Hippocampal formation (tissue), 2 donors: ENCODE data around the gene SPOCD1.
"Not testable (repeated sequence)": the region's sequence is repeated elsewhere in the genome, so short reads cannot be mapped to it uniquely, and the experiment has no call there.

Experiments
- DNase-seq, 2 donors: peaks; one replicate each; lab custom pipeline; 2025; lab: John Stamatoyannopoulos, UW

SPOCD1 gene

GRCh38 chr1:31828926-31829690 lies 13.3 kb upstream of the SPOCD1 start:
- DNase-seq: no peak

DNA sequence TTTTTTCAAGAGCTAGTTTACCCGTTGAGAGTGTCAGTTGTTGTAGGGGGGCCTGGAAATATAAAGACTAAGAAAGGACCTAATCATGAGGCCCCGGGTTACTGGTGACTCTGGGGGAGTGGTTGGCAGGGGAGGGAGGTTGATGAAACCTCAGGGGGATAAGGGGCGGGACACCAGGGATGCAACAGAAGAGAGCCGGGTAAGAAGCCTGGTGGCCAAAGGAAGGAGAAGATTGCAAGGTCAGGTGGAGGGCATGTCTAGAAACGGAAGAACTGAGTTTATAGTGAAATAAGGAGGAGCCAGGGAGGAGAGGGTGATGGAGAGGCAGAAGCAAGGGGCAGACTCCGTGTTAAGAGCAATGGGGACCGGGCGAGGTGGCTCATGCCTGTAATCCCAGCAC lies 12.5 kb upstream of the SPOCD1 start:
- no peak for DNase-seq

GRCh38 chr1:31823780-31824179 lies 8.0 kb upstream of the SPOCD1 start:
- DNase-seq: no peak

DNA sequence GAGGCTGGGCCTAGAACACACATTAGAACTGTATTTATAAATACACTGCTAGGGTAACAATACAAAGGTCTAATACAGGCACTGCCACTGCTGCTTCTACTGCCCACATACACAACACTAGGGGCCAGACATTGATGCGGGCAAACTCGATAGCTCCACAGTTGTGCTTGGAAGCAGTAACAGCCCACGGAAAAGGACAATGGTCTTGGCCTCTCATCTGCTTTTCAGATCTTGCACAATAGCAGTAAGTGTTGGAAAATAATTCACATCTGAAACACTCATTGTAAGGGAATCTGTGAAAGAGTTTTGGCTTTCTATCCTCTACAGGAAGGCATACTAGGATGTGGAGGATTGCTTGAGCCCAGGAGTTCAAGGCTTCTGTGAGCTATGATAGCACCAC lies 6.9 kb upstream of the SPOCD1 start:
- DNase-seq: peak; percentile 26 to 66

GRCh38 chr1:31820196-31820595 lies 4.4 kb upstream of the SPOCD1 start:
- not testable (repeated sequence) for DNase-seq

GRCh38 chr1:31818206-31818605 lies 2.4 kb upstream of the SPOCD1 start:
- DNase-seq: no peak

GRCh38 chr1:31816947-31817346 lies 1.1 kb upstream of the SPOCD1 start:
- not testable (repeated sequence) for DNase-seq

GRCh38 chr1:31816501-31816900 lies 679 bp upstream of the SPOCD1 start:
- DNase-seq: not testable (repeated sequence)

DNA sequence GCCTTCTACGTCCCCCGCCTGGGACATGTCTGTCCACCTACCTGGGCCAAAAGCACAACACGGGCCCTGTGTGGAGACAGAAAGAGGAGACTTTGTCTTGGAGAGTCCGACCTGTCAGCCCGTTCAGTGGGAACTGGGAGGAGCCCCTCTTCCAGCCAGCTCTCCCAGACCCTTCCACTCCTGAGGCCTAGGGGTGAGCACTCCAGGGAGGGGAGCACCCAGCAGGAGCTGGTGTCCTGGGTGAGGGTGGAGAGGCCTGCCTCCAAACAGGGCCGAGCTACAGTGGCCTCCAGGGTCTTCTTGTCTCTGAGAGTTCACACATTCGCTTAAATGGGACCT lies 546 bp downstream of the SPOCD1 start:
- DNase-seq: no peak

DNA sequence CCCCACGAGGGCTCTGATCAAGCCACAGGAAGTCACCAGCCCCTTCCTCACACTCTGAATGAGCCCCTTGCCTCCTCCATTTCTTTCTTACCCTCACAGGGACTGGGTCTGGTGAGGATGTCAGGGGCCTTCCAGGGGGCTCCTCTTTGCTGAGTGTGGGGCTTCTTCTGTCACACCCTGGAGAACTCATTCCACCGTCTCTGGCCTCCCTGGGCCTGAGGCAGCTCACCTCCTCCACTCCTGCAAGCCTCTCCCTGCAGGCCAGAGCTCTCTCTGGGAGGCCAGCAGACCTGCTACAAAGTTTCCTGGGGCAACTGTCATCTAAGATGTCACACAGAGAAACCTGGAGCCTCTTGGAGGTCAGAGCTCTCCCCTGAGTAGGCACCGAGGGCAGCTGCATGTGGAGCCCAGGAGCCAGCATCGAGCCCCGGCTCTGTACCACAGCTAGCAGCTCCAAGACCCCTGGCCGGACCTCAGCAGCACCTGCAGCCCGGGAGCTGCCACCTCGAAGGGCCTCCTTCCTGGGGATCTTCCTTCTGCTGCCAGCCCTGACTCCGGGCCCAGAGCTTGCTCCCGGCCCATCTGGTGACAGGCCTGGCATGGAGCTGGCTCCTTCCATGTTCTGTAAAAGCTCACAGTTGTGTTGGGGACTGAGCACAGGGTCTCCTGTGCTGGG lies 1.1 kb downstream of the SPOCD1 start:
- DNase-seq: no peak

DNA sequence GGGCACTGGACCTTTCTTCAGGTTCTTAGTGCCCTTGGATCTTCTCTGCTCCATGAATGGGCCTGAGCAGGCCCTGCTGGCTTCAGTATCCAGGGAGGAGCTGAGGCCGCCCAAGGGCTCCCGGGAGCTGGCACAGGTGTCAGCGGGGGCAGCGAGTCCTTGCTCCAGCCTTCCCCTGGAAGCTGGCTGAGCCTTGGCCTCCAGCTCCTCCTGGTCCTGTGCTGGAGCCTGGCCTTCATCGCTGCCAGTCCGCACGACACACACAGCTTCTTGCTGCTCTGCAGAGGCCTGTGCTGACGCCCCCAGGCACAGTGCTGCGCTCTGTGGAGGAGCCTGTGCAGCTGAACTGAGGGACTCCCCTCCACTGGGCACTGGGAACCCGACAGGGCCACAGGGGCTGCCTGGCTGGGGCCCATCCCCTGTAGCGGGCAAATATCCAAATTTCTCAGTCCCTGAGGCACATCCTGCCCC lies 1.7 kb downstream of the SPOCD1 start:
- no peak for DNase-seq

DNA sequence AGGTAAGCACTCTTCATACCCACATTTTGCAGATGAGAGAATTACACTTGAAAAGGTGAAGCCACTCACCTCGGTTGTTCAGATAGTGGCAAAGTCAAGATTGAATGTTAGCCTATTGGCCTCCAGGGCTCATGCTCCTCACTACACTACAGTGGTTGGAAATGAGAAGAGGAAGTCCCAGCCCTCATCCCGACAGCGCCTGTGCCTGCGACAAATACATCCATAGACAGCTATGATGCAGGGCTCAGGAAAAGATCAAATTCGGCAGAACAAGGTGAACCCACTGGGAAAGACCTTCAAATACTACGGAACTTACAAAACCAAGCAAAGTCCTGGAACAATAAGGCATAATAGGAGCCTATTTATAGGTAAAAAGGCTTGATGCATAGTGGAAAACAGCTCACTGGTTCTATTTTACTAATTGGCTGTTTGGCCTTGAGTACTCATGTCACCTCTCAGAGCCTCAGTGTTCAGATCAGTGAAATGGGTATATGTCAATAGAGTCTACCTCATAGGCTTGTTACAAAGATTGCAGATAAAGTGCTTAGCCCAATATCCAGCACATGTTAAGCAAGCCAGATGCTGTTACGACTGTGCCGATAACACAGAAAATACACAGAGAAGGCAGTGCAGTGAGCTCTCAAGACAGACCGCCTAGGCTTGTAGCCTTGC lies 3.5 kb downstream of the SPOCD1 start:
- no peak for DNase-seq

DNA sequence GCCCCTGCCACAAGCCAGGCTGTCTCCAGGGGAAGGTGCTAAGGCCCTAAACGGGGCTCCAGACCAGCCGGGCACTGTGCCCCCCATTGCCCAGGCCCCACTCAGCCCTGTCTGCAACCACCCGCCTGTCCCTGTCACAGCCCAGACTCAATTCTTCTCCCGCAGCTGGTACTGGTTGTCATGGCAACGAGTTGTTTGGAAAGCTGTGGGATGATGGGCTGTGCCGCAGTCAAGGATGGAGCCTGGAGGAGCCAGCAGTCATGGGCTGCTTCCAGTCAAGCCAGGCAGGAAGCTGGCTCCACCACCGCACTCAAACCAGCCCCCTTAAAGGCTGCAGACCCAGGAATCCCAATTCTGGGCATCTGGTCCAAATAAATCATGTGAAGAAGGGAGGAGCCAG lies 4.2 kb downstream of the SPOCD1 start:
- peak; percentile 90 to 94 for DNase-seq

- DNase-seq: no peak
Measured at GRCh38 chr1:31809698-31810097, 6.1 kb downstream of the SPOCD1 start.

- no peak for DNase-seq
Measured at GRCh38 chr1:31807273-31808048, 8.4 kb downstream of the SPOCD1 start.

DNA sequence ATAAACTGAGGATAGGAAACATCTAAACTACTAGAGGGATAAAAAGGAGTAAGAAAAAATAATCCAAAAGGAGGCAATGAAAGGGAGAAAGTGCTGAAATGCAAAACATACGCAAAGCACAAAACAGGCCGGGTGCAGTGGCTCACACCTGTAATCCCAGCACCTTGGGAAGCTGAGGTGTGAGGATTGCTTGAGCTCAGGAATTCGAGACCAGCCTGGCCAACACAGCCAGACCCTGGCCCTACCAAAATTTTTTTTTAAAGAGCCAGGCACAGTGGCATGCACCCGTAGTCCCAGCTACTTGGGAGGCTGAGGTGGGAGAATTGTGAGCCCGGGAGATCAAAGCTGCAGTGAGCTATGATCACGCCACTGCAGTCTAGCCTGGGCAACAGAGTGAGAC lies 10.5 kb downstream of the SPOCD1 start:
- no peak for DNase-seq

GRCh38 chr1:31804098-31804497 lies 11.7 kb downstream of the SPOCD1 start:
- no peak for DNase-seq

DNA sequence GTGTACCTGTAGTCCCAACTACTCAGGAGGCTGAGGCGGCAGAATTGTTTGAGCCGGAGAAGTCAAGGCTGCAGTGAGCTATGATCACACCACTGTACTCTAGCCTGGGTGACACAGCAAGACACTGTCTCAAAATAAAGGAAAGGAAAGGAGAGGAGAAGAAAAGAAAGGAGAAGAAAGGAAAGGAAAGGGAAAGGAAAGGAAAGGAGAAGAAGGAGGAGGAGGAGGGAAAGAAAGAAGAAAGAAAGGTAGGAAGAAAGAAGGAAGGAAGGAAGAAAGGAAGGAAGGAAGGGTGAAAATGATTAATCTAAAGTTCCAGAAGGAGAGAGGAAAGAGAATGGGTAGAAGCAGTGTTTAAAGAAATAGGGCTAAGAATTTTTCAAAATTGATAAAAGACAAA lies 12.2 kb downstream of the SPOCD1 start:
- no peak for DNase-seq

GRCh38 chr1:31802190-31803150 lies 13.4 kb downstream of the SPOCD1 start:
- DNase-seq: peak in 1 of 2 donors; percentile 43

GRCh38 chr1:31801458-31801857 lies 14.4 kb downstream of the SPOCD1 start:
- DNase-seq: no peak

GRCh38 chr1:31800674-31800967 lies 15.2 kb downstream of the SPOCD1 start:
- no peak for DNase-seq
